WTC11 (cell line): Measurements from ENCODE around the gene SLC16A9. TPM values are rescaled to one million over a fixed set of nuclear protein-coding genes. Genes with fewer than 3 reads are reported as not detected.
"Not testable (repeated sequence)": the region's sequence is repeated elsewhere in the genome, so short reads cannot be mapped to it uniquely, and the experiment has no call there.

Source experiments
- ATAC-seq: fragments of 200-7000 bp; cut with Tn5 transposase; 2 replicates; pipeline ENCODE4 v1.10.0; 2021; ENCODE audit warnings: mild to moderate bottlenecking, moderate library complexity
- CTCF ChIA-PET: fragments of 300-600 bp; sonication (Branson Sonifier 250); formaldehyde crosslinking; loops from one replicate; lab custom pipeline; 2021; ENCODE audit warnings: antibody characterized with exemption; lab: Charles Lee
- POLR2A ChIA-PET: fragments of 350-600 bp; sonication (Branson Sonifier 250); formaldehyde crosslinking; loops from one replicate; lab custom pipeline; 2021; ENCODE audit warnings: antibody characterized with exemption; lab: Charles Lee
- DNase-seq: peaks from one replicate; pipeline ENCODE4 v3.0.0; 2021; ENCODE audit warnings: low spot score
- H3K27ac Mint-ChIP-seq: 2 replicates; pipeline ENCODE4 v1.8.0; 2021; ENCODE audit warnings: mixed read lengths
- H3K27me3 Mint-ChIP-seq: 2 replicates; pipeline ENCODE4 v1.8.0; 2021; ENCODE audit warnings: low read depth, mild to moderate bottlenecking, moderate library complexity, mixed read lengths
- H3K36me3 Mint-ChIP-seq: 2 replicates; pipeline ENCODE4 v1.8.0; 2021; ENCODE audit warnings: mixed read lengths
- H3K4me1 Mint-ChIP-seq: 2 replicates; pipeline ENCODE4 v1.8.0; 2022; ENCODE audit warnings: mixed read lengths
- H3K4me3 Mint-ChIP-seq: 2 replicates; pipeline ENCODE4 v1.8.0; 2021; ENCODE audit warnings: mild to moderate bottlenecking, moderate library complexity, mixed read lengths
- H3K9me3 Mint-ChIP-seq: 2 replicates; pipeline ENCODE4 v1.8.0; 2021; ENCODE audit warnings: mixed read lengths
- ATF1 ChIP-seq: sonication (generic); formaldehyde crosslinking; IDR thresholded peaks from 2 replicates; pipeline ENCODE4 v1.8.1; 2023; ENCODE audit warnings: mild to moderate bottlenecking, moderate library complexity, missing genetic modification reagents
- ATF3 ChIP-seq: sonication (generic); formaldehyde crosslinking; conservative IDR thresholded peaks from 2 replicates; pipeline ENCODE4 v1.8.1; 2022; ENCODE audit warnings: mild to moderate bottlenecking, missing genetic modification reagents
- CREM ChIP-seq: sonication (generic); formaldehyde crosslinking; IDR thresholded peaks from 2 replicates; pipeline ENCODE4 v1.8.1; 2022; ENCODE audit warnings: mild to moderate bottlenecking, missing genetic modification reagents, moderate library complexity
- CTCF ChIP-seq: fragments of 200-600 bp; IDR thresholded peaks from 2 replicates; pipeline ENCODE4 v1.8.0; 2022; ENCODE audit warnings: antibody characterized with exemption
- E2F5 ChIP-seq: sonication (generic); formaldehyde crosslinking; IDR thresholded peaks from 2 replicates; pipeline ENCODE4 v1.8.1; 2022; ENCODE audit warnings: mild to moderate bottlenecking, moderate library complexity, missing genetic modification reagents
- ELF4 ChIP-seq: sonication (generic); formaldehyde crosslinking; IDR thresholded peaks from 2 replicates; pipeline ENCODE4 v1.8.1; 2022; ENCODE audit warnings: low read depth, mild to moderate bottlenecking, moderate library complexity, missing genetic modification reagents
- EMX1 ChIP-seq: fragments of 250-450 bp; sonication (Bioruptor Pico); IDR thresholded peaks from 2 replicates; pipeline ENCODE4 v1.8.0; 2021; ENCODE audit warnings: mild to moderate bottlenecking
- ESRRA ChIP-seq: sonication (generic); formaldehyde crosslinking; IDR thresholded peaks from 2 replicates; pipeline ENCODE4 v1.8.1; 2022; ENCODE audit warnings: mild to moderate bottlenecking, missing genetic modification reagents, borderline replicate concordance
- IRF1 ChIP-seq: sonication (generic); formaldehyde crosslinking; IDR thresholded peaks from 2 replicates; pipeline ENCODE4 v1.8.0; 2023; ENCODE audit warnings: missing genetic modification reagents
- IRF2 ChIP-seq: sonication (generic); formaldehyde crosslinking; IDR thresholded peaks from 2 replicates; pipeline ENCODE4 v1.8.0; 2022; ENCODE audit warnings: low read depth, missing genetic modification reagents, borderline replicate concordance
- MAX ChIP-seq: sonication (generic); formaldehyde crosslinking; IDR thresholded peaks from 2 replicates; pipeline ENCODE4 v1.8.0; 2022; ENCODE audit warnings: mild to moderate bottlenecking, missing genetic modification reagents
- MXD4 ChIP-seq: fragments of 250-450 bp; sonication (Bioruptor Pico); IDR thresholded peaks from 2 replicates; pipeline ENCODE4 v1.8.0; 2021; ENCODE audit warnings: mild to moderate bottlenecking, moderate library complexity, borderline replicate concordance
- NFATC4 ChIP-seq: fragments of 250-450 bp; sonication (Bioruptor Pico); IDR thresholded peaks from 2 replicates; pipeline ENCODE4 v1.9.0; 2021; ENCODE audit warnings: mild to moderate bottlenecking
- NR3C1 ChIP-seq: sonication (generic); formaldehyde crosslinking; conservative IDR thresholded peaks from 2 replicates; pipeline ENCODE4 v1.8.1; 2023; ENCODE audit warnings: low read depth, mild to moderate bottlenecking, missing genetic modification reagents
- STAT6 ChIP-seq: sonication (generic); formaldehyde crosslinking; conservative IDR thresholded peaks from 2 replicates; pipeline ENCODE4 v1.8.1; 2023; ENCODE audit warnings: mild to moderate bottlenecking, low read depth, missing genetic modification reagents, moderate library complexity
- USF1 ChIP-seq: sonication (generic); formaldehyde crosslinking; IDR thresholded peaks from 2 replicates; pipeline ENCODE4 v1.8.0; 2022; ENCODE audit warnings: mild to moderate bottlenecking, missing genetic modification reagents
- ZNF219 ChIP-seq: sonication (generic); formaldehyde crosslinking; IDR thresholded peaks from 2 replicates; pipeline ENCODE4 v1.8.0; 2023; ENCODE audit warnings: missing genetic modification reagents, mild to moderate bottlenecking, borderline replicate concordance
- ZNF281 ChIP-seq: sonication (generic); formaldehyde crosslinking; IDR thresholded peaks from 2 replicates; pipeline ENCODE4 v1.8.0; 2023; ENCODE audit warnings: mild to moderate bottlenecking, missing genetic modification reagents
- total RNA-seq: library from RNA; stranded (reverse); gene quantifications from 3 replicates; pipeline ENCODE4 v1.2.3, GENCODE V29; 2021

The SLC16A9 gene
- total RNA-seq, 1 experiment from 2014 or later = 4.0 TPM

GRCh38 chr10:59735296-59735695 lies 25.6 kb upstream of the SLC16A9 start:
- peaks cover 4% of the 10 kb centered on the region for H3K4me1 Mint-ChIP-seq
- ChIA-PET CTCF (interaction anchor here (1.5 kb wide), 1 partner anchor 35 kb away, joined by 3 read pairs; no protein-coding TSS in a partner anchor), POLR2A (interaction anchor here (0.6 kb wide), 1 partner anchor 55 kb away, joined by 3 read pairs; no protein-coding TSS in a partner anchor)
- 0 out of 2 replicates have a peak, but pooled peaks cover 2% of the 10 kb centered on the region for H3K36me3 Mint-ChIP-seq
- H3K4me3 Mint-ChIP-seq = no peak overlapping the region
- H3K27ac Mint-ChIP-seq = no peak overlapping the region
- no peaks in the 10 kb centered on the region; the same call in 1 of the 2 replicates for H3K27me3 Mint-ChIP-seq
- no peak for DNase-seq
- peaks cover 14% of the 10 kb centered on the region for H3K9me3 Mint-ChIP-seq
- no peak for ATAC-seq
- TF ChIP-seq MXD4 (CRISPR knock-in tag) (no peak), NFATC4 (no peak), ESRRA (CRISPR knock-in tag) (no peak), E2F5 (no peak)
- TF ChIP-seq, all 79 proteins: peak for 0

- no peak overlapping the region for H3K4me3 Mint-ChIP-seq
- ChIA-PET CTCF (interaction anchor here (0.5 to 1.5 kb wide), 2 partner anchors 33 to 36 kb away, joined by 3 read pairs; no protein-coding TSS in a partner anchor), POLR2A (interaction anchor here (0.6 kb wide), 1 partner anchor 12 kb away, joined by 3 read pairs; no protein-coding TSS in a partner anchor)
- H3K4me1 Mint-ChIP-seq = peaks cover 4% of the 10 kb centered on the region
- DNase-seq = no peak
- no peak for ATAC-seq
- no peak overlapping the region for H3K27ac Mint-ChIP-seq
- H3K36me3 Mint-ChIP-seq = 0 out of 2 replicates have a peak, but pooled peaks cover 2% of the 10 kb centered on the region
- no peak for TF ChIP-seq ELF4 (CRISPR knock-in tag)
- TF ChIP-seq CREM (CRISPR knock-in tag) = no peak
- no peak for TF ChIP-seq NR3C1 (CRISPR knock-in tag)
- no peak for TF ChIP-seq ATF1
- no peak for TF ChIP-seq ZNF219 (CRISPR knock-in tag)
- no peak for TF ChIP-seq E2F5
- no peak for TF ChIP-seq ZNF281
- TF ChIP-seq ATF3 = no peak
- TF ChIP-seq STAT6 = no peak
- no peak for TF ChIP-seq IRF1 (CRISPR knock-in tag)
- no peak for TF ChIP-seq CTCF
- no peak for TF ChIP-seq USF1 (CRISPR knock-in tag)
- TF ChIP-seq IRF2 = no peak
- no peak for TF ChIP-seq EMX1 (CRISPR knock-in tag)
- no peak for TF ChIP-seq MAX (CRISPR knock-in tag)
- TF ChIP-seq, all 79 proteins: peak for 0
- peaks cover 14% of the 10 kb centered on the region for H3K9me3 Mint-ChIP-seq
- no peaks in the 10 kb centered on the region; the same call in 1 of the 2 replicates for H3K27me3 Mint-ChIP-seq
Observed at GRCh38 chr10:59734014-59734462, 24.4 kb upstream of the SLC16A9 start.

GRCh38 chr10:59733321-59734013 lies 23.8 kb upstream of the SLC16A9 start:
- ATAC-seq, DNase-seq, H3K27ac Mint-ChIP-seq, CTCF ChIA-PET, H3K27me3 Mint-ChIP-seq, H3K4me1 Mint-ChIP-seq, H3K4me3 Mint-ChIP-seq, H3K36me3 Mint-ChIP-seq: not testable (repeated sequence)
- POLR2A ChIA-PET = interaction anchor here (0.6 kb wide), 1 partner anchor 12 kb away, joined by 3 read pairs; no protein-coding TSS in a partner anchor
- peaks cover 14% of the 10 kb centered on the region for H3K9me3 Mint-ChIP-seq
